DOHH2 (cell line): ENCODE results near the gene CHRNB1.

ENCODE experiments used
- H3F3A ChIP-seq: fragments of 200-600 bp; sonication (generic), shearing (Covaris generic); 2 replicates; pipeline ENCODE4 v1.6.0; 2016; ENCODE audit warnings: antibody characterized with exemption, mild to moderate bottlenecking; ENCODE audit not compliant: control insufficient read depth, insufficient read depth
- H3K27ac ChIP-seq: fragments of 200-600 bp; sonication (generic); 2 replicates; pipeline ENCODE4 v1.5.1; 2014; ENCODE audit warnings: low read depth, mild to moderate bottlenecking, low read length, moderate library complexity
- H3K27me3 ChIP-seq: fragments of 200-600 bp; sonication (generic); 2 replicates; pipeline ENCODE4 v1.6.1; 2014; ENCODE audit warnings: mild to moderate bottlenecking, low read length, mixed read lengths; ENCODE audit not compliant: control insufficient read depth
- H3K36me3 ChIP-seq: fragments of 200-600 bp; sonication (generic); 2 replicates; pipeline ENCODE4 v1.6.1; 2014; ENCODE audit warnings: mild to moderate bottlenecking, low read length, moderate library complexity, mixed read lengths; ENCODE audit not compliant: control insufficient read depth
- H3K4me1 ChIP-seq: fragments of 200-600 bp; sonication (generic); 2 replicates; pipeline ENCODE4 v1.6.1; 2014; ENCODE audit warnings: mild to moderate bottlenecking, low read length, mixed read lengths; ENCODE audit not compliant: control insufficient read depth
- H3K4me2 ChIP-seq: fragments of 200-600 bp; sonication (generic); 2 replicates; pipeline ENCODE4 v1.6.0; 2014; ENCODE audit warnings: mild to moderate bottlenecking, low read length, moderate library complexity
- H3K4me3 ChIP-seq: fragments of 200-600 bp; sonication (generic); 2 replicates; pipeline ENCODE4 v1.5.1; 2014; ENCODE audit warnings: mild to moderate bottlenecking, low read length, mixed read lengths
- H3K79me2 ChIP-seq: fragments of 200-600 bp; sonication (generic); 2 replicates; pipeline ENCODE4 v1.6.1; 2014; ENCODE audit warnings: mild to moderate bottlenecking, low read length, mixed read lengths; ENCODE audit not compliant: control insufficient read depth
- H3K9me2 ChIP-seq: fragments of 200-600 bp; sonication (generic); replicated peaks from 2 replicates; pipeline ENCODE4 v1.6.1; 2014; ENCODE audit warnings: mild to moderate bottlenecking, low read length, mixed read lengths; ENCODE audit not compliant: control insufficient read depth
- H3K9me3 ChIP-seq: fragments of 200-600 bp; sonication (generic); 2 replicates; pipeline ENCODE4 v1.6.1; 2014; ENCODE audit warnings: antibody characterized with exemption, low read length, mixed read lengths; ENCODE audit not compliant: control insufficient read depth, insufficient read depth
- H4K20me1 ChIP-seq: fragments of 200-600 bp; sonication (generic); 2 replicates; pipeline ENCODE4 v1.6.0; 2014; ENCODE audit warnings: low read depth, mild to moderate bottlenecking, antibody characterized with exemption, low read length, moderate library complexity; ENCODE audit not compliant: control insufficient read depth, insufficient read depth
- EZH2phosphoT487 ChIP-seq: fragments of 200-600 bp; sonication (generic); IDR thresholded peaks from 2 replicates; pipeline ENCODE4 v1.6.1; 2017; ENCODE audit warnings: borderline replicate concordance, mild to moderate bottlenecking, antibody characterized with exemption, low read length, moderate library complexity, mixed read lengths
- TF ChIP-seq, protein P1 (sequence below): fragments of 200-600 bp; sonication (generic); IDR thresholded peaks from one replicate; pipeline ENCODE4 v1.5.1; 2014; ENCODE audit warnings: antibody characterized with exemption, mild to moderate bottlenecking, low read depth, low read length; ENCODE audit not compliant: poor library complexity, severe bottlenecking

Gene CHRNB1

DNA sequence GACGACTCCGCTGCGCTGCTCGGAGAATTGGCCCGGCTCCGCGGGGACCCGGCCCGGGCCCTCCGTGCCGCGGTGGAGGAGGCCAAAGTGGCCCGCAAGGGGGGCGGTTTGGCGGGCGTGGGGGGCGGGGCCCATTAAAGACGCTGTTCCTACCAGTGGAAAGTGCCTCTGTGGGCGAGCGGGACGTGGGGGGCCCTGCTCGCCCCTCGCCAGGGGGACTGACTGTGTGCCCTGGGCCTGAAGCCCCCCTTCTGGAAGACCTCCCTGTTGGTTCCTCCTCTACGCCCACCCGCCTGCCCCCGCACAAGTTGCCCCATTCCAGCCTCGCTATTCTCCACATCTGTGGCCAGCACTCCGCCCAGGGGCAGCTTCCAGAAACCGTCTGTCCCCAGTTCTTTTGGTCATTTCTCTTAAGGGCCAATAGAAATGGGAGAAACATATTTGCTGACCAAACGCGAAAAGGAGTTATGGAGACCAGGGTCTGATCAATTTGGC lies 7.4 kb upstream of the CHRNB1 start:
- Histone ChIP-seq H3K4me1 (peaks cover 51% of the 10 kb centered on the region), H3K4me2 (peak overlapping the region; percentile 94), H3K27me3 (peaks cover 35% of the 10 kb centered on the region), H3K4me3 (peak overlapping the region; percentile 23), H4K20me1 (0 out of 2 replicates have a peak, but pooled peaks cover 5% of the 10 kb centered on the region), H3K36me3 (no peaks in the 10 kb centered on the region), H3K9me2 (no peaks in the 10 kb centered on the region), H3K27ac (no peak overlapping the region), H3K79me2 (peaks cover 10% of the 10 kb centered on the region), H3K9me3 (no peaks in the 10 kb centered on the region), H3F3A (no peaks in the 10 kb centered on the region)
- TF ChIP-seq EZH2phosphoT487, result no peak
- TF ChIP-seq, protein P1, sequence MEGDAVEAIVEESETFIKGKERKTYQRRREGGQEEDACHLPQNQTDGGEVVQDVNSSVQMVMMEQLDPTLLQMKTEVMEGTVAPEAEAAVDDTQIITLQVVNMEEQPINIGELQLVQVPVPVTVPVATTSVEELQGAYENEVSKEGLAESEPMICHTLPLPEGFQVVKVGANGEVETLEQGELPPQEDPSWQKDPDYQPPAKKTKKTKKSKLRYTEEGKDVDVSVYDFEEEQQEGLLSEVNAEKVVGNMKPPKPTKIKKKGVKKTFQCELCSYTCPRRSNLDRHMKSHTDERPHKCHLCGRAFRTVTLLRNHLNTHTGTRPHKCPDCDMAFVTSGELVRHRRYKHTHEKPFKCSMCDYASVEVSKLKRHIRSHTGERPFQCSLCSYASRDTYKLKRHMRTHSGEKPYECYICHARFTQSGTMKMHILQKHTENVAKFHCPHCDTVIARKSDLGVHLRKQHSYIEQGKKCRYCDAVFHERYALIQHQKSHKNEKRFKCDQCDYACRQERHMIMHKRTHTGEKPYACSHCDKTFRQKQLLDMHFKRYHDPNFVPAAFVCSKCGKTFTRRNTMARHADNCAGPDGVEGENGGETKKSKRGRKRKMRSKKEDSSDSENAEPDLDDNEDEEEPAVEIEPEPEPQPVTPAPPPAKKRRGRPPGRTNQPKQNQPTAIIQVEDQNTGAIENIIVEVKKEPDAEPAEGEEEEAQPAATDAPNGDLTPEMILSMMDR, result no peak

GRCh38 chr17:7437950-7438614 lies 6.8 kb upstream of the CHRNB1 start:
- peak overlapping the region; percentile 68 for H3K4me3 ChIP-seq
- H3K27ac ChIP-seq, result no peak overlapping the region
- peaks cover 36% of the 10 kb centered on the region for H3K27me3 ChIP-seq

DNA sequence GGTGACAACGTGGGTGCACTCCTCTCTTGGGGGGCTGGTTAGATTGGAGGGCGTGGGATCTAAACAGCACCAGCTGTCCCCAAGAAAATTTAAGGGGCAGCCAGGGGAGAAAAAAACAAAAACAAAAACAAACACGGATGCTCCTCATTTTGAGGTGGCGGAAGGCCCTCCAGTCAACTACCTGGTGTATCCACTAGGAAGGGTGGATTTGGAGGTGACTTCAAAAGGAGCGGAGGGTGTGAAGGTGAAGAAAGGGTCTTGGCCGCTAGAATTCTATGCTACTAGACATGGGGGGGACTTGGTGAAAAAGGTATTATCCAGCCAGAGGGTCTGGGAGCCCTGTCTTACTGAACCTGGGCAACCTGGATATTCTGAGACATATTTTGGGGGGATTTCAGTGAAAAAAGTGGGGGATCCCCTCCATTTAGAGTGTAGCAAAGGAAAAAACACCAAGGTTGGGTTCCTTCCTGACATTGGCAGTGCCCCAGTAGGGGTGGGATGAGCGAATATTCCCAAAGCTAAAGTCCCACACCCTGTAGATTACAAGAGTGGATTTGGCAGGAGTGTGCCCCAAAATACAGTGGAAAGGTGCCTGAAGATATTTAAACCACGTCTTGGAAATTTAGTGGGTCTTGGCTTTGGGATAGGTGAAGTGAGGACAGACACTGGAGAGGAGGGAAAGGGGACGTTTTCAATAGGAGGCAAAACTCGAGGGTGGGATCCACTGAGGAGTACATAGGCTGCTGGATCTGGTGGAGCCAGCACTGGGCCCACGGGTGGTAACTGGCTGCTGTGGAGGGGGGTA lies 6.0 kb upstream of the CHRNB1 start:
- 0 out of 2 replicates have a peak, but pooled peaks cover 5% of the 10 kb centered on the region for H4K20me1 ChIP-seq
- peak overlapping the region; percentile 68 for H3K4me3 ChIP-seq
- H3K9me2 ChIP-seq, result no peaks in the 10 kb centered on the region
- no peak for TF ChIP-seq EZH2phosphoT487
- H3K9me3 ChIP-seq, result no peaks in the 10 kb centered on the region
- peaks cover 51% of the 10 kb centered on the region for H3K4me1 ChIP-seq
- peaks cover 10% of the 10 kb centered on the region for H3K79me2 ChIP-seq
- peak overlapping the region; percentile 94 for H3K4me2 ChIP-seq
- no peak overlapping the region for H3K27ac ChIP-seq
- H3K27me3 ChIP-seq, result peaks cover 41% of the 10 kb centered on the region
- H3K36me3 ChIP-seq, result no peaks in the 10 kb centered on the region
- H3F3A ChIP-seq, result no peaks in the 10 kb centered on the region

More at GRCh38 chr17:7437950-7438614, 6.8 kb upstream of the CHRNB1 start:
- Histone ChIP-seq H3F3A (no peaks in the 10 kb centered on the region), H3K9me2 (no peaks in the 10 kb centered on the region), H3K9me3 (no peaks in the 10 kb centered on the region), H3K36me3 (no peaks in the 10 kb centered on the region), H3K4me1 (peaks cover 51% of the 10 kb centered on the region), H3K4me2 (peak overlapping the region; percentile 94), H4K20me1 (0 out of 2 replicates have a peak, but pooled peaks cover 5% of the 10 kb centered on the region), H3K79me2 (peaks cover 10% of the 10 kb centered on the region)
- TF ChIP-seq, protein P1, result no peak
- no peak for TF ChIP-seq EZH2phosphoT487
